ENCODE data around the gene ZMYND11.

DNA sequence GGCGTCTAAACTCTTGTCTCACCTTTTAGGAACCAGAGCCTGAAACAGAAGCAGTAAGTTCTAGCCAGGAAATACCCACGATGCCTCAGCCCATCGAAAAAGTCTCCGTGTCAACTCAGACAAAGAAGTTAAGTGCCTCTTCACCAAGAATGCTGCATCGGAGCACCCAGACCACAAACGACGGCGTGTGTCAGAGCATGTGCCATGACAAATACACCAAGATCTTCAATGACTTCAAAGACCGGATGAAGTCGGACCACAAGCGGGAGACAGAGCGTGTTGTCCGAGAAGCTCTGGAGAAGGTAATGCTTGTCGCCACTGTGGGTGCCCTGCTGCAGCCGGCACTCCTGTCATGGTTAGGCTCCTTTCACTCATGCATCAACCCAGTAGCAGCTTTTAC lies 113.1 kb downstream of the ZMYND11 start:
- TF ChIP-seq, protein P1, sequence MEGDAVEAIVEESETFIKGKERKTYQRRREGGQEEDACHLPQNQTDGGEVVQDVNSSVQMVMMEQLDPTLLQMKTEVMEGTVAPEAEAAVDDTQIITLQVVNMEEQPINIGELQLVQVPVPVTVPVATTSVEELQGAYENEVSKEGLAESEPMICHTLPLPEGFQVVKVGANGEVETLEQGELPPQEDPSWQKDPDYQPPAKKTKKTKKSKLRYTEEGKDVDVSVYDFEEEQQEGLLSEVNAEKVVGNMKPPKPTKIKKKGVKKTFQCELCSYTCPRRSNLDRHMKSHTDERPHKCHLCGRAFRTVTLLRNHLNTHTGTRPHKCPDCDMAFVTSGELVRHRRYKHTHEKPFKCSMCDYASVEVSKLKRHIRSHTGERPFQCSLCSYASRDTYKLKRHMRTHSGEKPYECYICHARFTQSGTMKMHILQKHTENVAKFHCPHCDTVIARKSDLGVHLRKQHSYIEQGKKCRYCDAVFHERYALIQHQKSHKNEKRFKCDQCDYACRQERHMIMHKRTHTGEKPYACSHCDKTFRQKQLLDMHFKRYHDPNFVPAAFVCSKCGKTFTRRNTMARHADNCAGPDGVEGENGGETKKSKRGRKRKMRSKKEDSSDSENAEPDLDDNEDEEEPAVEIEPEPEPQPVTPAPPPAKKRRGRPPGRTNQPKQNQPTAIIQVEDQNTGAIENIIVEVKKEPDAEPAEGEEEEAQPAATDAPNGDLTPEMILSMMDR (IDR thresholded peaks at IDR 0.05): no peak
- no peak for TF ChIP-seq KDM1A (IDR thresholded peaks at IDR 0.05; ENCODE audit: low read depth)
- no peak for TF ChIP-seq POLR2A (IDR thresholded peaks at IDR 0.05; ENCODE audit: low read length)
- no peak for TF ChIP-seq FOSL2 (IDR thresholded peaks at IDR 0.05)
- TF ChIP-seq FOSL2 (CRISPR knock-in tag; IDR thresholded peaks at IDR 0.05): no peak
- TF ChIP-seq, protein P2, sequence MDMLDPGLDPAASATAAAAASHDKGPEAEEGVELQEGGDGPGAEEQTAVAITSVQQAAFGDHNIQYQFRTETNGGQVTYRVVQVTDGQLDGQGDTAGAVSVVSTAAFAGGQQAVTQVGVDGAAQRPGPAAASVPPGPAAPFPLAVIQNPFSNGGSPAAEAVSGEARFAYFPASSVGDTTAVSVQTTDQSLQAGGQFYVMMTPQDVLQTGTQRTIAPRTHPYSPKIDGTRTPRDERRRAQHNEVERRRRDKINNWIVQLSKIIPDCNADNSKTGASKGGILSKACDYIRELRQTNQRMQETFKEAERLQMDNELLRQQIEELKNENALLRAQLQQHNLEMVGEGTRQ (IDR thresholded peaks at IDR 0.05): no peak
- no peak for TF ChIP-seq PHF8 (IDR thresholded peaks at IDR 0.05; ENCODE audit: borderline replicate concordance, low read depth)
- no peak for TF ChIP-seq SMC3 (IDR thresholded peaks at IDR 0.05)
- no peak for TF ChIP-seq RCOR1 (IDR thresholded peaks at IDR 0.05; ENCODE audit: low read depth, low read length)
- no peak for TF ChIP-seq JUNB (IDR thresholded peaks at IDR 0.05)
- TF ChIP-seq, protein P3, sequence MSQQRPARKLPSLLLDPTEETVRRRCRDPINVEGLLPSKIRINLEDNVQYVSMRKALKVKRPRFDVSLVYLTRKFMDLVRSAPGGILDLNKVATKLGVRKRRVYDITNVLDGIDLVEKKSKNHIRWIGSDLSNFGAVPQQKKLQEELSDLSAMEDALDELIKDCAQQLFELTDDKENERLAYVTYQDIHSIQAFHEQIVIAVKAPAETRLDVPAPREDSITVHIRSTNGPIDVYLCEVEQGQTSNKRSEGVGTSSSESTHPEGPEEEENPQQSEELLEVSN (IDR thresholded peaks at IDR 0.05; ENCODE audit: borderline replicate concordance, low read depth): no peak
- no peak for TF ChIP-seq ZFP36 (IDR thresholded peaks at IDR 0.05; ENCODE audit: borderline replicate concordance, partially characterized antibody)

Data from A549 (cell line).